ENCODE results near the gene TPRA1.
"Not testable (repeated sequence)": the region's sequence is repeated elsewhere in the genome, so short reads cannot be mapped to it uniquely, and the experiment has no call there.

TPRA1 gene

DNA sequence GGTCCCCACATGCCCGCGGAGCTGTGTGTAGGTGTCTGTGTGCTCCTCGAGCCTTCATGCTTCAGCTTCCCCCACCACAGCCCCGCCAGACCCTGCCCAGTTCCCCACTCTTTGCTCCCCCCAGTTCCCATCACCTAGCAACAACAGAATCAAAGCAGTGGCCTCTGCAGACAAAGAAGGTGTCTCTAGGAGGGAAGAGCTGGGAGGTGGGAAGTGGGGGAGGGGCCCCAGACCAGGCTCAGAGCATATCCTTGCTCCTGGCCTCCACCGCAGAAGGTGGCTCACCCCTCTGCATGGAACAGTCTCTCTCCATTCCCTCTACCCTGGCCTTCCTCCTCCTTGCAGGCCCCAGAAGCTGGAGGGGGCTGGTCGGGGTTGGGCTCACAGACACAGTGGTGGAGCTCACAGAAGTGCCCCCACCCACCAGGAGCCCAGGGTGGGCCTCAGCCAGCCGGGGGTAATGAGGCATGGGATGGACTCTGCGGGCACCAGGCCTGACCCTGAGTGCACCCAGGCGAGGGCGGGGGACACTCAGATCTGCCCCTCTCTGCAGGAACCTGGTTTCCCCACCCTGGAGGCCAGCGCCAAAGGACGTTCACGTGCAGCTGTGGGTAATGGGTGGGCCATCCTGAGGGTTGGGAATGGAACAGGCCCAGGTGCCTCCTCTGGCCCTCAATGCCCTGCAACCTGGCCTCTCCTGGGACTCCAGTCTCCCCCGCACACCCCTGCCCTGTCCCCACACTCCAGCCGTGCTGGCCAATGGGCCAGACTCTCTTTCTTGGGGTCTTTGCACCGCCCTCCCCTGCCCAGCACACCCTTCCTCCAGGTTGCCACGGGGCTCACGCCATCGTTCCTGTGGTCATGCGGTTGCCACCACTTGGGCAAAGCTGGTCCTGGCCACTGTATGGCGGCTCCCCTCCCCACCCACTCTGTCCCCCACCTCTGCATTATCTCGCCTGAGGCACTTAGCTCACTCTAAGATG, 53.4 kb downstream of the TPRA1 start:
- DNase-seq (ENCODE audit: low spot score) = no peak

- DNase-seq (ENCODE audit: low spot score) = no peak
Observed at GRCh38 chr3:127535901-127536829, 54.4 kb downstream of the TPRA1 start.

DNA sequence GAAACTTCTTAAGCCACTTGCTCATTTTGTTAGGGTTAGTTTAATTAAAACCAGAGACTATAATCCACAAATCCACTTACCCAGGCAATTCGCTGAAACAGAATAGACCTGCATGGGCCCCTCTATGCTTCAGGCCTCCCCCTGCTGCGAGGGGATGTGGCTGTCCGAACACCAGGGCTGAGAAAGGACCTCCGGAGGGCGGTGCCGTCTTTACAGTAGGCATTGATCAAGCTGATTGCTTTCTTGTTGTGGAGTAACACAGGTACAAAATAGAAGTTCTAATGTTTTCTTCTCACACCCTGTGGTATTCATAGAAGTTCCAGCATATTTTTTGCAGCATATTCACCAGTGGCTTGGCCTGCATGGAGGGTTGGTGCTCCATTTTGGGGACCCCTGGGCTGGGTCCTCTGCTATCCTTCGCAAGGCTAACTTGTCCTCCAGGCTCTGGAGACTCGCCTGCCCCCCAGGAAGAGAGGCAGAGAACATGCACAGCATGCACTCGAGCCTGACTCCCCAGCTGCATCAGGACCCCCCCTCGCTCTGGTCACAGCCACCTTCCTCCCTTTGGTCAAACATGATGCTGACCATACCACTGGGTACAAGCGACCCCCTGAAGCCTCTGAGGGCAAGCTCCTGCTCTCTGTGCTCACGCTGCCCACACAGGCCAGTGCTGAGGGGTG, 55.3 kb downstream of the TPRA1 start:
- DNase-seq (ENCODE audit: low spot score) = no peak

DNA sequence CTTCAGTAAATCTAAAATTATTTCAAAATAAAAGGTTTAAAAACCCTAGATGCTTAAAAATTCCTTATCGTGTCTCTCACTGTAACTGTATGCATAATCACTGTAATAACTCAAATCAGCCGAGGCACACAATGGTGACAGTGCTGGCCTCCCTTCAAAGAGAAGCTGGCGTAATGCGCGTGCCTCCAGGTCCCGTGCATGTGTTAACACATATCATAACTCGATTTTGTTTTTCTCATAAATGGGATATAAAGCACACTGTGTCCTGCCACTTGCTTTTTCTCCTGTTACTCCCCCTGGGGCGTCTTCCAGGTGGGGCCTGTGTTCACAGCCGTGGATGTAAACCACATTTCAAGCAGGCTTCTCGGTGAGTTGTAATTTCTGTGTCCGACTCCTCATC, 56.0 kb downstream of the TPRA1 start:
- no peak for DNase-seq (ENCODE audit: low spot score)

DNA sequence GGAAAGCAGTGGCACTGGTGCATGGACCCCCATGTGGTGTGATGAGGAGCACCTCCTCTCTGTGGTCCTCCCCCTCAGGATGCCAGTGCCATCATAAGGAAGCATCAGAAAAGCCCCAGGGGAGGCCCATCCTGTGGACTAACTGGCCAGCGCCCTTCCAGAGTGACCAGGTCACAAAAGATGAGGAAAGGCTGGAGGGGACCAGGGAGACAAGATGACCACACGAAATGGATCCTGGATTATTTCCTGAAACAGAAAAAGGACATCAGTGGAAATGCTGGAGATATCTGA, 56.4 kb downstream of the TPRA1 start:
- DNase-seq (ENCODE audit: low spot score) = no peak

DNA sequence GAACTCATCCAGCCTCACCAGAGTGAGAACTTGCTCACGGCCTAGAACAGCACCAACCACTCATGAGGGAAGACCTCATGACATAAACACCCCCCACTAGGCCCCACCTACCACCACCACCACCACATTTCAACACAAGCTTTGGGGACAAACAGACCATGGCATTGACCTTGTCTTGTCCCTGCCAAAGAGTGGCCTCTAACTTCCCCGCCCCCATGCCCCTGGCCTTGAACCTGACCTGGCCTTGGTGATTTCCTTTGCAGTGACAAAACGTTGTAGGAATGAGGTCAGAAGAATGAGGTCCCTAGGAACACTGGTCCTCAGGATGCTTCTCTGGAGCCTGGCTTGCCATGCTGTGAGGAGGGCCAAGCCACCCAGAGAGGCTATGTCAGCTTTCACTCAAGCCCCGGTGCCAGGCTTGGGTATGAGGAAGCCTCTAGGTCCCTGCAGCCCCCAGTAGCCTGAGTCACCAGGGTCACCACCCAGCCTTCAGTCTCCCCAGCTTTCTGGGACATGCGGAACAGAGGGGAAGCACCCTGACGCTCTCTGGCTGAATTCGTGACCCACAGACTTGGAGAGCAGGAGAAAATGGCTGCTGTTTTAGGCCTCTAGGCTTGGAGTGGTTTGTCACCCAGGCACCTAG, 57.9 kb downstream of the TPRA1 start:
- DNase-seq (ENCODE audit: low spot score) = no peak

DNA sequence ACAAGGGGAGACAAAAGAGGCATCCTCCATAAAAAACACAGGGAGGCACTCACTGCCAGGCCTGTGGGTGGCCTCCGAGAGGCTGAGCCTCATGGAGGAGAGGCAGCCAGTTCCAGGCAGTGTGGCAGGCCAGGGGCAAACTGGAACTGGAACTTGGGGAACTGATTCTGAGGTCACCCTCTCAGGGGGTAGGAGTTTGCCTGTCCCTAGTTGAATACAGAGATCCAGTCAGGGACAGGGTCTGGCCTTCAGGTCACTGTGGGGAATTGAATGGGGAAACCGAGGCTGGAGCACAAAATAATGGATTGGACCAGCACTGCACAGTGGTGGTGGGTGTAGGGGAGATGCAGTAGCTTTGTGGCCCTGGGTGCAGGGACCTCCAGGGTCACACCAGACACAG, 58.7 kb downstream of the TPRA1 start:
- DNase-seq (ENCODE audit: low spot score) = no peak

DNA sequence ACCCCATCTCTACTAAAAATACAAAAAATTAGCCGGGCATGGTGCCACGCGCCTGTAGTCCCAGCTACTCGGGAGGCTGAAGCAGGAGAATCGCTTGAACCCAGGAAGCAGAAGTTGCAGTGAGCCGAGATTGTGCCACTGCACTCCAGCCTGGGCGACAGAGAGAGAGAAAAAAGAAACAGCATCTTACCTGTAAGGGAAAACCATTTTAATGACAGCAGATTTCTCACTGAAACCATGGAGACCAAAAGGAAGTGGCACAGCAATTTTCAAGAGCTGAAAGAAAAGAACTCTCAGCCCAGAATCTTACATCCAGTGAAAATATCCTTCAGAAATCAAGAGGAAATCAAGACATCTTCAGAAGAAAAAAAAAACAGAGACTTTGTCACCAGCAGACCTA, 59.7 kb downstream of the TPRA1 start:
- DNase-seq (ENCODE audit: low spot score) = not testable (repeated sequence)

DNA sequence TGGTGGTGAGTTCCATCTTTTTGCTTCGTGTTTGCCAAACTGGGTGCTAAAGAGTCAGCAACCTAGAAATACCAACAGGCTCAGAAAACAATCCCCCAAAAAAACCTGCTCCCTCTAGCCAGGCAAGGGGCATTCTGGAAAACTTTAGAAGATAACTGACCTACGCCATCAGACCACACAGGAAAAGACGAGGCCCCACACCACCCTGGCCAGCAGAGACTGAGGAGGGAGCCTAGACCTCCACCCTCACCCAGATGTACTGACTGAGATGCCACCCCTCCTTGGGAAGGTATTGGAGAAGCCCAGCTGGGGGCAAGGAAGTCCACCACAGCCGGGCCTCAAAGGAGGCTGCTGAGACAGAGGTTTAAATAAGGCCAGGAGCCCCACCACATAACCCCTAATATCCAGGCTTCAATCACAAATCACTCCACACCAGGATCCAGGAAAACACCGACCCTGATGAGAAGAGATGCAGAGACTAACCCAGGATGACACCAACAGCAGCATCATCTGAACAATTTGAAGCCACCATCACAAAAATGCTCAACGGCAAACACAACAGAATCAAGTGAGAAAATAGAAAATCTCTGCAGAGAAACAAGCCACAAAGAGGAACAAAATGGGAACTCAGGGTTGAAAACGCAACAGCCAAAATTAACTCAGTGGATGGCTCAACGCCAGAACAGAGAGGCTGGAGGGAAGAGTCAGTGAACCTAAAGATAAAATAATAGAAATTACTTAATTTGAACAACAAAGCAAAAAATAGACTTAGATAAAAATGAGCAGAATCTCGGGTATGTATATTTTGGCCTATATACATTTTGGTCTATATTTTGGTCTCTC, 61.0 kb downstream of the TPRA1 start:
- no peak for DNase-seq (ENCODE audit: low spot score)

DNA sequence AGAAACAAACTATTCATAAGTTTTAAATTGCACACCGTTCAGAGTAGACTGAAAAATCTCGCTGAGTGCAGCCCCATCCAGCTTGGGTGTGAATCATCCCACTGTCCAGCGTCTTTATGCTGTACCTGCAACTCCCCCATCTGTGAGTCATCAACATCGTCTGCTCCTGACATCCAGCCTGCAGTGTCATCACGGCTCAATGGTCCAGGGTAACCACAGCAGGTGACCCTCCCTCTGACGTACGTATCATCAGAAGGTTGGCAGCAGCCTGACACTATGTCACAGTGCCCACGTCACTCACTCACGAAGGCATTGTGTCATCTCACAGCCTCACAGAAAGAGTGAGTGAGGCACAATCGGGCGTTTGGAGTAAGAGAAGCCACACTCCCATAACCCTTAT, 65.2 kb downstream of the TPRA1 start:
- peak; percentile 25 for DNase-seq (ENCODE audit: low spot score)

DNA sequence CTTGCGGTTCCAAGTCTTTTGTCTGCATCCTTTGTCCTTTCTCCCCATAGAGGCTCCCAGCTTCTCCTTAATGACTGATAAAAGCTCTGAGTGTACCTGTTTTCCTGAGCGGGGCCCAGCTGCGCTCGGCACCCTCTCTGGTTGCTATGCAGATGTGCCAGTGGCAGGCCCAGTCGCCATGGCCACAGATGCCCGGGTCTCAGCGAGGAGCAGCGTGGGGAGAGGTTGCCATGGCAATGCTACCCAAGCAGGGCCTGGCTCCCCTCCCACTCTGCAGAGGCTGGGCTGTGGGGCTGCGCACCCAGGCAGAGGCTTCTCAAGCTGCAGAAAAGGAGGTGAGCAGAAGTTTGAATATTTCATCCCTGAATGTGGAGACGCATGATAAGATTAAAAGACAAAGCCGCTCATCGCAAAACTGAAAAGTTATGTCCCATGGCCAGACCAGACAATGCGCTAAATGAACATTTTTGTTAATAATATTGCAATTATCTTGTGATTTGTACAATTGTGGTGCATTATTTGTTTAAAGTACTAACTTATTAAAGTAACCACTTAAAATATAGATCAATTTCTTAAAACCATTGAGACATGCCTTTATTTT, 66.1 kb downstream of the TPRA1 start:
- DNase-seq (ENCODE audit: low spot score) = no peak
